PC-9 (cell line): ENCODE data around the gene CHCHD4. TPM values are rescaled to one million over a fixed set of nuclear protein-coding genes. Genes with fewer than 3 reads are reported as not detected.

ENCODE experiments used
- BruUV-seq: library from RNA; stranded (reverse); fragments of 400-500 nt; replicated peaks from 2 replicates; lab custom pipeline; 2021; lab: Mats Ljungman, UMichigan
- CTCF ChIA-PET: fragments of 300-600 bp; sonication (Branson Sonifier 250); formaldehyde crosslinking; loops from one replicate; lab custom pipeline; 2022; ENCODE audit warnings: antibody characterized with exemption; lab: Charles Lee
- POLR2A ChIA-PET: fragments of 300-600 bp; sonication (Branson Sonifier 250); formaldehyde crosslinking; loops from one replicate; lab custom pipeline; 2022; ENCODE audit warnings: antibody characterized with exemption; ENCODE audit not compliant: unreplicated experiment; lab: Charles Lee
- DNase-seq, 2 experiments: peaks; one replicate each; pipeline versions ENCODE4 v3.0.0 to v3.0.0-alpha.2; 2015 to 2022; ENCODE audit warnings: mixed read lengths in 1 of 2
- H2AFZ ChIP-seq: fragments of 200-600 bp; sonication (generic); 2 replicates; pipeline ENCODE4 v1.8.1; 2017; ENCODE audit warnings: antibody characterized with exemption
- H3F3A ChIP-seq: fragments of 200-600 bp; sonication (generic); 2 replicates; pipeline ENCODE4 v1.8.1; 2017; ENCODE audit warnings: antibody characterized with exemption, mild to moderate bottlenecking, low read depth; ENCODE audit not compliant: insufficient read depth
- H3K27ac ChIP-seq: fragments of 200-600 bp; sonication (generic); 2 replicates; pipeline ENCODE4 v1.6.1; 2016; ENCODE audit warnings: mixed run types
- H3K27me3 ChIP-seq: fragments of 200-600 bp; sonication (generic); 2 replicates; pipeline ENCODE4 v1.6.1; 2016; ENCODE audit warnings: low read depth, mixed run types; ENCODE audit not compliant: insufficient read depth
- H3K36me3 ChIP-seq: fragments of 200-600 bp; sonication (generic); 2 replicates; pipeline ENCODE4 v1.6.1; 2016; ENCODE audit warnings: low read depth, mixed run types
- H3K4me1 ChIP-seq: fragments of 200-600 bp; sonication (generic); replicated peaks from 2 replicates; pipeline ENCODE4 v1.6.1; 2016; ENCODE audit warnings: mixed run types; ENCODE audit not compliant: insufficient read depth
- H3K4me2 ChIP-seq: fragments of 200-600 bp; sonication (generic); 2 replicates; pipeline ENCODE4 v1.6.1; 2017; ENCODE audit warnings: mixed run types
- H3K4me3 ChIP-seq: fragments of 200-600 bp; sonication (generic); 2 replicates; pipeline ENCODE4 v1.6.1; 2016; ENCODE audit warnings: mixed run types
- H3K79me2 ChIP-seq: fragments of 200-600 bp; sonication (generic); 2 replicates; pipeline ENCODE4 v1.6.1; 2017; ENCODE audit warnings: low read depth, mixed run types
- H3K9me2 ChIP-seq: fragments of 200-600 bp; sonication (generic); 2 replicates; pipeline ENCODE4 v1.8.1; 2017; ENCODE audit warnings: mild to moderate bottlenecking; ENCODE audit not compliant: insufficient read depth
- H3K9me3 ChIP-seq: fragments of 200-600 bp; sonication (generic); 2 replicates; pipeline ENCODE4 v1.8.1; 2016; ENCODE audit warnings: low read depth; ENCODE audit not compliant: insufficient read depth
- H4K20me1 ChIP-seq: fragments of 200-600 bp; sonication (generic); 2 replicates; pipeline ENCODE4 v1.8.1; 2017; ENCODE audit not compliant: insufficient read depth
- EZH2 ChIP-seq: fragments of 200-600 bp; sonication (generic); IDR thresholded peaks from 2 replicates; pipeline ENCODE4 v1.8.0; 2017; ENCODE audit warnings: antibody characterized with exemption, low read depth
- intact Hi-C: fragments of 100-400 bp; cut with micrococcal nuclease; formaldehyde crosslinking; loops from one replicate; pipeline ENCODE4 v1.10.0; 2022; ENCODE audit not compliant: unreplicated experiment
- total RNA-seq: library from RNA; stranded (reverse); gene quantifications from 2 replicates; pipeline ENCODE4 v1.2.3, GENCODE V29; 2021
- TF ChIP-seq, protein P1 (sequence below): fragments of 200-600 bp; sonication (generic); conservative IDR thresholded peaks from 2 replicates; pipeline ENCODE4 v1.6.1; 2017; ENCODE audit warnings: mixed run types, antibody characterized with exemption, mild to moderate bottlenecking, moderate library complexity

The CHCHD4 gene
- total RNA-seq, 1 experiment from 2014 or later: 17.6 TPM

DNA sequence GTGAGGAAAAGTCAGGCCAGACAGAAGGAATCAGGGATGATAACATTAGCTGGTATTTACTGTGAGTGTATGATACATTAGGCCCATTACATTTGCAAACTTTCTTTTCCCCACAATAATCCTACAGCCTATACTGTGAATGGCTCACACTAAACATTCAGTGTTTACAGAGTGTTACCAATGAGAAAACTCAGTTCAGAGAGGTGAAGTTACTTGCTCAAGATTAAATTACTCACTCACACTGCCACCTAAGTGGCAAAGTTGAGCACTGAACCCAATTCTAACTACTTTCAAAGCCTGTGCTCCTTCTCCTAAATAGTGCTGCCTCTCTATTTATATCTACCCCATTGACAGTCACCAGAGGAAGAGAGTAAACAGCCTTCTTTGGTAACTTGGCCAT, 45.2 kb upstream of the CHCHD4 start:
- DNase-seq: no peak
- H3K4me2 ChIP-seq: no peak overlapping the region
- H3K27ac ChIP-seq: peak overlapping the region; percentile 86
- peaks cover 39% of the 10 kb centered on the region for H3K36me3 ChIP-seq
- CTCF ChIA-PET: no interaction called here
- peaks cover 3% of the 10 kb centered on the region; the same call in 1 of the 2 replicates for H3K79me2 ChIP-seq
- no peaks in the 10 kb centered on the region for H3K27me3 ChIP-seq
- no peaks in the 10 kb centered on the region for H4K20me1 ChIP-seq
- no peak overlapping the region for H3K4me3 ChIP-seq
- H3K4me1 ChIP-seq: peaks cover 14% of the 10 kb centered on the region
- intact Hi-C loops: no loop called here
- H3F3A ChIP-seq: 0 out of 2 replicates have a peak, but pooled peaks cover 4% of the 10 kb centered on the region
- no peak overlapping the region for H2AFZ ChIP-seq
- TF ChIP-seq EZH2: no peak
- TF ChIP-seq, protein P1, sequence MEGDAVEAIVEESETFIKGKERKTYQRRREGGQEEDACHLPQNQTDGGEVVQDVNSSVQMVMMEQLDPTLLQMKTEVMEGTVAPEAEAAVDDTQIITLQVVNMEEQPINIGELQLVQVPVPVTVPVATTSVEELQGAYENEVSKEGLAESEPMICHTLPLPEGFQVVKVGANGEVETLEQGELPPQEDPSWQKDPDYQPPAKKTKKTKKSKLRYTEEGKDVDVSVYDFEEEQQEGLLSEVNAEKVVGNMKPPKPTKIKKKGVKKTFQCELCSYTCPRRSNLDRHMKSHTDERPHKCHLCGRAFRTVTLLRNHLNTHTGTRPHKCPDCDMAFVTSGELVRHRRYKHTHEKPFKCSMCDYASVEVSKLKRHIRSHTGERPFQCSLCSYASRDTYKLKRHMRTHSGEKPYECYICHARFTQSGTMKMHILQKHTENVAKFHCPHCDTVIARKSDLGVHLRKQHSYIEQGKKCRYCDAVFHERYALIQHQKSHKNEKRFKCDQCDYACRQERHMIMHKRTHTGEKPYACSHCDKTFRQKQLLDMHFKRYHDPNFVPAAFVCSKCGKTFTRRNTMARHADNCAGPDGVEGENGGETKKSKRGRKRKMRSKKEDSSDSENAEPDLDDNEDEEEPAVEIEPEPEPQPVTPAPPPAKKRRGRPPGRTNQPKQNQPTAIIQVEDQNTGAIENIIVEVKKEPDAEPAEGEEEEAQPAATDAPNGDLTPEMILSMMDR: no peak
- POLR2A ChIA-PET: interaction anchor here (0.7 kb wide), 1 partner anchor 44 kb away, joined by 6 read pairs; no protein-coding TSS in a partner anchor
- H3K9me2 ChIP-seq: no peaks in the 10 kb centered on the region
- BruUV-seq: no TSS peak
- H3K9me3 ChIP-seq: no peaks in the 10 kb centered on the region

DNA sequence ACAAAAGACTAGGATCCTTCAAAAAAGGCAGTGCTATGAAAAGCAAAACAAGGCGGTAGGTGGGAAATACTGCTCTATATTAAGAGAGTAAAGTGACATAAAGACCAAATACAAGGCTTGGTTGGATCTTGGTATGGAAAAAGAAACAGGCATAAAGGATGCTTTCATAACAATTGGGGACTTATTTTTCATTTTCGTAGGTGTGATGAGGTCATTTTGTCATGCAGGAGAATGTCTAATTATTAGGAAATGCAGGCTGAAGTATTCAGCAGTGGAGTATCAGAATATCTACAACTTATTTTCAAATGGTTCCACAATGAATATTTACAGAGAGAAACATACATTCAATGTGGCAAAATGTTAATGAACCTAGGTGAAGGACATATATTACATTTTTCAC, 44.8 kb upstream of the CHCHD4 start:
- no peaks in the 10 kb centered on the region for H3K27me3 ChIP-seq
- H3K9me2 ChIP-seq: no peaks in the 10 kb centered on the region
- H3F3A ChIP-seq: 0 out of 2 replicates have a peak, but pooled peaks cover 4% of the 10 kb centered on the region
- POLR2A ChIA-PET: interaction anchor here (0.7 kb wide), 1 partner anchor 43 kb away, joined by 6 read pairs; no protein-coding TSS in a partner anchor
- no peak overlapping the region; the same call in 1 of the 2 replicates for H3K27ac ChIP-seq
- 0 out of 2 replicates have a peak, but pooled peaks cover 3% of the 10 kb centered on the region for H3K79me2 ChIP-seq
- no peak overlapping the region for H3K4me2 ChIP-seq
- no peaks in the 10 kb centered on the region for H4K20me1 ChIP-seq
- no TSS peak for BruUV-seq
- intact Hi-C loops: no loop called here
- TF ChIP-seq, protein P1: no peak
- TF ChIP-seq EZH2: no peak
- CTCF ChIA-PET: no interaction called here
- H3K9me3 ChIP-seq: no peaks in the 10 kb centered on the region
- H2AFZ ChIP-seq: no peak overlapping the region
- peaks cover 14% of the 10 kb centered on the region for H3K4me1 ChIP-seq
- peaks cover 39% of the 10 kb centered on the region for H3K36me3 ChIP-seq
- DNase-seq: no peak
- H3K4me3 ChIP-seq: no peak overlapping the region

DNA sequence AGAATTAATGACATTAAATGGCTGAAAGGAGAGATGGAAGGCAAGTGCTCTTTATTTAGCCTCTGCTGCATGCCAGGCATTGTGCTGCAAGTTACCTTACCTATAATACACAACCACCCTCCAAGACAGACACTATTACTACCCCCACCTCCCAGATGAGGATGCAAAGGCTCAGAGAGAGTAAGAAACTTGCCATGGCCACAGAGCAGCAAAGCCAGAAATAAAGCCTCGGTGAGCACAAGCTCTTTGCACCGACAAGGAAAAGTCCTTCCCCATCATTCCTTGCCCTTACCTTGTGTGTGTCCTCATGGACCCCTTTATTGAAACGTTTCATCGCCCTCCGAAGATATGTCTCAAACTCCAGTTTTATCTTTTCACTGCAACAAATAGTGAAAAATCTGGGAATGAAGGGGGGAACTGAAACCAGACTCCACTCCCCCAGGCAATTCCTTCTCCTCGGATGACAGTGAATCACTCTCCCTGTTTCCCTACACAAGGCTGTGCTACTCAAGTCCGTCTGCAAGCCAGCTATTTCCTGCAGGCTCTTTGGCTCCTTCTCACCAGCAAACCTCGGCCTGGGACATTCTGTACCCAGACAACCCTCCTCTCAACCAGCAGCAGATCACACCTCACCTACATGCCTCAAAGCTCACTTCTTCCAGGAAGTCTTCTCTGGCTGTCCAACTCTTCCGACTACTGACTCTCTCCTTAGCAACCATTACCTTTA, 42.4 kb upstream of the CHCHD4 start:
- H3K9me3 ChIP-seq: no peaks in the 10 kb centered on the region
- H3K79me2 ChIP-seq: no peaks in the 10 kb centered on the region
- no peaks in the 10 kb centered on the region for H3K9me2 ChIP-seq
- intact Hi-C loops: no loop called here
- H2AFZ ChIP-seq: no peak overlapping the region
- CTCF ChIA-PET: no interaction called here
- H3K4me2 ChIP-seq: no peak overlapping the region
- TF ChIP-seq, protein P1: no peak
- no peak for TF ChIP-seq EZH2
- H3K4me1 ChIP-seq: peaks cover 14% of the 10 kb centered on the region
- H3K4me3 ChIP-seq: no peak overlapping the region
- no peaks in the 10 kb centered on the region for H3K27me3 ChIP-seq
- H3F3A ChIP-seq: 0 out of 2 replicates have a peak, but pooled peaks cover 4% of the 10 kb centered on the region
- BruUV-seq: no TSS peak
- POLR2A ChIA-PET: no interaction called here
- H4K20me1 ChIP-seq: no peaks in the 10 kb centered on the region
- no peak for DNase-seq
- no peak overlapping the region for H3K27ac ChIP-seq
- peaks cover 49% of the 10 kb centered on the region for H3K36me3 ChIP-seq
